NCI-H1436 (cell line): Measurements from ENCODE around the gene TUBB.

Experiments
- DNase-seq: peaks from one replicate; lab custom pipeline; 2025; lab: John Stamatoyannopoulos, UW

TUBB gene

GRCh38 chr6:30687659-30688431 lies 32.3 kb upstream of the TUBB start:
- DNase-seq, result no peak

DNA sequence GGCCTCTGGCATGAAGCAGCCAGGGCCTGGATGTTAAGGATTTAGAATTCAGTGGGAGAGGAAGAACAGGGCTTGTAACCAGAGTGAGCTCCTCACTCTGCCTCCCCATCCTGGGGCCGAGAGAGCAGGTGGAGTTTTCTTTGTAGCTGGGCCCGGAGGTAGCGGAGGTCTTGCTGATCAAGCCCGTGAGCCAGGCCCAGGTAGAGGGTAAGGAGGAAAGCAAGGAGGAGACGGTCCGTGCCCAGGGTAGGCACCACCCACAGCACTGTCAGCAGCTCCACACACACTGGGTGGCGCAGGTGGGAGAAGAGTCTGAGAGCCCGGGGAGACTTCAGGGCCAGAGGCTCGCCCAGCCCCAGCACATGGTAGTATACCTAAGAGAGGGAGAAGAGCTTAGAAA lies 31.6 kb upstream of the TUBB start:
- DNase-seq, result no peak

DNA sequence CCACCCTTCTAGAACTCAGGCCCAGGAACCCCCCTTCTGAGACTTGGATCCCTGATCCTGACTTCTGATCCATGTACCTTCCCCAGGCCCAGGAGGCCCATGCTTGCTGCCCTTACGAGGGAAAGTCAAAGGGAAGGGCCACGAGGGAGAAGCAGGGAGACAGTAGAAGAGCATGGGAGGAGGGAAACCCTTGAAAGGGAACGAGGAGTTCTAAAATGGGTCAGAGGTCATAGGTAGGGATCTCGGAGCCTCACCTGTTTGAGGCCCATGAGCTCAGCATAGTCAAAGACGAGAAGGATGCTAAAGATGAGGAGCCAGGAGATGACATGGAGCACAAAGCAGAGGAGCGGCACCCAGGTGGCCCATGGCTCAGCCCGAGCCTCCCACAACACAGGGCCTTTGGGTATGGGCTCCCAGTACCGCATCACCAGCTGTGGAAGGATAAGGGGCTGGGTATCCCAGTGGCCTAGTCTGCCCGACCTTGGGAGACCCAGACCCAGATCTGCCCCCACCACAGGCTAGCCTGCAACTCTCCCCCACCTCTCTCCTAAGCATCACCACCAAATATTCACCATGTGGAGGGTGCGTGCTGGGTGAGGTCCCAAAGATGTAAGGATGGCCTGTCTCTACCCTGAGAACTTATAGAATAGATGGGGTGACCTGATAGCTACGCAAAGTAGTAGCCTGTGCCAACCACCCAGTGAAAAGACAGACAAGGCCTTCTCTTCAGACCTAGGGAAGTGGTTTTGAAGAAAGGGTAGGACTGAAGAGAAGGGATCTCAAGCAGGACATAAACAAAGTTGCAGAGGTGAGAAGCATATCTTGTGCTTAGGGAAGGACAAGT lies 30.9 kb upstream of the TUBB start:
- DNase-seq, result no peak

DNA sequence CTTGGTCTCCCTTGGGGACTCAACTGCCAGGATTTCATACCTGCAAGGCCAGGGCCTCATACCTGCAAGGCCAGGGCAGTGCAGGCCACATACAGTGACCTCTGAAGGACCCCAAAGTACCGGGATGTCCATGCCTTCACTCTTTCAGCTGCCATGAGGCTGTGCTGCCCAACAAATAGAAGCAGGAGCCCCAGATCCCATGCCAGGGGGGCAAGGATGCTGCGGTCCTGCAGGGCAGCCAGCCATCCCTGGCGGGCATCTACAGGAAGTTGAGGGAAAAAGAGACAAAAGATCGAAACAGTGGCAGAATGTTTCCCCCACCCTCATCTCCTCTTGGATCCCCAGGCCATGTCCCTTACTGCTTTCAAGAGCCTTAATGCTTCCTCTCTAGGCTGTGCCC lies 30.2 kb upstream of the TUBB start:
- DNase-seq, result no peak

DNA sequence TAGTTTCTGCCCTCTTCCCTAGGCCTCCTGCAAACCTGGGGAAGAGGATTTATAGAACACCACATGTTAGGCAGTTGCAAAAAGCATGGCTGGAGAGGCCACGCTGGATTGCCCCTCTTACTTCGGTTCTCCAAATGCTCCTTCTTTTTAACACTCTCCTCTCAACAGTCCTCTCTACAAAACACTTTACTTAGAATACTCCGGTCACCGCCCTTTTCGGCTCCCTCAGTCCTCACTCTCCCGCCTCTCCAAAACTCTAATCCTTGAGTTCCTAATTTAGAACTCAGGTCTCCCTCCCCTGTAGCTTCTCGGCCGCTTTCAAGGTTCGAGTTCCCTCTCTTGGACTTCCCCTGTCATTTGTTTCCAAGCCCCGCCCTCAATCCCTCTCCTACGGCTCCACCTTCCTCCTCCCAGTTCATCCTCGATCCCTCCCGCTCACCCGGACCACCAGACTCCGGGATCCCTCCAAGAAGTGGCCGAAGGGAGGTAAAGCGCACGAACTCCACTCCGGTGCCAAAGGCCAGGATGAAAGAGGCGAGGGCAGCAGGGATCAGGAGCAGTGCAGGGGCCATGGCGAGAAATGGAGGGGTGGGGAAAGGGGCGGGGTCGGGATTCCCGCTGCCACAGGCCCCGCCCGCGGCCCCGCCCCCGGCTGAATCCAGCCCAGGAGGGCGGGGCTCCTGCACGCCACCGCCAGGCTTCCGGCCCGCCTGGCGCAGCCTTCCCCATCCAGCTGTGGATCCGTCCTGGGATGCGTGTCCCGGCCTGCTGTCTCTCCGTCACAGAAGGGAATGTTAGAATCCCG lies 29.5 kb upstream of the TUBB start, which contains the start of gene NRM:
Gene NRM, minus strand, starts transcription at position 582 of the 805 bp plus-strand sequence. Its CDS starts 10 bp downstream, at position 572.
- peak; percentile 82 for DNase-seq

GRCh38 chr6:30691208-30691847 lies 28.8 kb upstream of the TUBB start:
- no peak for DNase-seq

GRCh38 chr6:30696432-30696831 lies 23.7 kb upstream of the TUBB start:
- DNase-seq, result no peak

GRCh38 chr6:30700340-30700739 lies 19.8 kb upstream of the TUBB start:
- DNase-seq, result no peak

- DNase-seq, result no peak
Measured at GRCh38 chr6:30703011-30703410, 17.1 kb upstream of the TUBB start.

GRCh38 chr6:30703821-30704220 lies 16.3 kb upstream of the TUBB start:
- DNase-seq, result no peak

DNA sequence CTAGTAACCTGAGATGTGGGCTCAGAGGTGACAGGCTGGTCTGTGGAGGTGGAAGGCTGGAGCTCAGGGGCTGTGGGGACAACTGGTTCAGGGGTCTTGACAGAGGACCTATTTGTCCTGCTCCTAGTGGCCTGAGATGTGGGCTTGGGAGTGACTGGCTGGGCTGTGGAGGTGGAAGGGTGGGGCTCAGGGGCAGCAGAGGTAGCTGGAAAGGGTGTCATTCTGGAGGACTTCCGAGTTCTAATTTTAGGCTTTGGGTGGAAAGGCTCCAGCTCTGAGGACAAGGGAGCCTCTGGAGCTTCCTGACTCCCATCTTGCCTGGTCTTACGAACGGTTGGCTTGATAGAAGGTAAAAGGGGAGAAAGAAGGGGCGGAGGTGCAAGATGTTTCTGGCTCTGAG lies 14.5 kb upstream of the TUBB start:
- no peak for DNase-seq

DNA sequence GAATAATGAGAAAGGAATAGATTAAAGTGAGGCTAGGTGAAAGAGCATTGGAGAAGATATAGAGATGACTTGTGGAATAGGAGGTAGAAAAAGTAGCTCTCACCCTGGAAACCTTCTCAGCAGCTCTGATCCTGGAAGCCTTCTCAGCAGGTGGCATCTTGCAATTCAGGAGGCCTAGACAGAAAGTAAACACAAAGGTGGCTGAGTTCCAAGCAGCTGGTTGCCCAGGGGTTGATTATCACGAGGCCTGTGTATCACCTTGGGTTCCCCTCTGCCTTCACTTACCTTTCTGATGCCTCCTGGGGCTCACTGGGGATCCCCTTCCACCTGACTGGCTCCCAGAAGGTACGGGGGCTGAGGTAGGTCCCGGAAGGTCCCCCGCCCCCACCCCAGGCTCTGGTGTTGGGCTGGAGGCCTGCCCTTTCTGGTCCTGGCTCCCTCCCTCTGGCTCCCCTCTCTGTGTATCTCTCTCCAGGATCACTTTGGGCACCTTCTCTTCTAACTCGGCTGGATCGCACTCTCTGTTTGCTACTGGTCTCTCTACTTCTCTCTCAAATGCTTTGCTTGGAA lies 12.8 kb upstream of the TUBB start:
- no peak for DNase-seq

GRCh38 chr6:30709101-30709868 lies 10.9 kb upstream of the TUBB start:
- DNase-seq, result no peak

GRCh38 chr6:30711758-30712380 lies 8.3 kb upstream of the TUBB start:
- no peak for DNase-seq

GRCh38 chr6:30712441-30712945 lies 7.7 kb upstream of the TUBB start:
- DNase-seq, result no peak

GRCh38 chr6:30714263-30714662 lies 5.9 kb upstream of the TUBB start:
- no peak for DNase-seq

DNA sequence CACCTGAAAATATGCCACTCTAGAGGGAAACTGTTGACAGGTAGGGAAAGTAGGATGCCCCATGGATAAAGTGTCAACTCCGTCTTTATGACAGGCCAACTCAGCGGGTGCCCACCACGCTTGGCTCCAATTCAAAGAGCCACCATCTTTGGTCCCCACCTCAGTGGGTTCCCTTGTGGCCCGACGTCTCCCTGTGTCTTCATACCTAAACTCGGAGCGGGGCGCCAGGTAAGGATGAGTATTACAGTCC lies 3.3 kb upstream of the TUBB start:
- DNase-seq, result no peak

GRCh38 chr6:30717129-30717844 lies 2.9 kb upstream of the TUBB start, which contains the start of gene MDC1:
Gene MDC1 (minus strand): TSS chr6:30717281. CDS start chr6:30715175, 2,106 bp downstream.
- DNase-seq, result peak; percentile 99
